ENCODE data around the gene SDK1.
"Not testable (repeated sequence)": the region's sequence is repeated elsewhere in the genome, so short reads cannot be mapped to it uniquely, and the experiment has no call there.

SDK1 gene

GRCh38 chr7:4220011-4220410 is 919.0 kb downstream of the SDK1 start:
- DNase-seq = no peak

GRCh38 chr7:4221043-4221442 is 920.0 kb downstream of the SDK1 start:
- DNase-seq = no peak

- DNase-seq = no peak
Measured at GRCh38 chr7:4222676-4223075, 921.6 kb downstream of the SDK1 start.

- peak; percentile 60 for DNase-seq
Measured at GRCh38 chr7:4225361-4225771, 924.3 kb downstream of the SDK1 start.

- DNase-seq = no peak
Measured at GRCh38 chr7:4225881-4226523, 925.0 kb downstream of the SDK1 start.

- no peak for DNase-seq
Measured at GRCh38 chr7:4226524-4226882, 925.5 kb downstream of the SDK1 start.

GRCh38 chr7:4227105-4228010 is 926.3 kb downstream of the SDK1 start:
- peak; percentile 80 for DNase-seq

GRCh38 chr7:4230352-4230751 is 929.3 kb downstream of the SDK1 start:
- no peak for DNase-seq

- DNase-seq = no peak
Measured at GRCh38 chr7:4233146-4233545, 932.1 kb downstream of the SDK1 start.

GRCh38 chr7:4233621-4234497 is 932.8 kb downstream of the SDK1 start:
- DNase-seq = no peak

GRCh38 chr7:4234498-4234855 is 933.4 kb downstream of the SDK1 start:
- no peak for DNase-seq

GRCh38 chr7:4234886-4235285 is 933.8 kb downstream of the SDK1 start:
- DNase-seq = no peak

GRCh38 chr7:4235596-4235995 is 934.5 kb downstream of the SDK1 start:
- DNase-seq = no peak

- no peak for DNase-seq
Measured at GRCh38 chr7:4236389-4236788, 935.3 kb downstream of the SDK1 start.

GRCh38 chr7:4236873-4237272 is 935.8 kb downstream of the SDK1 start:
- not testable (repeated sequence) for DNase-seq

GRCh38 chr7:4237296-4238235 is 936.5 kb downstream of the SDK1 start:
- DNase-seq = no peak

GRCh38 chr7:4238861-4239260 is 937.8 kb downstream of the SDK1 start:
- no peak for DNase-seq

GRCh38 chr7:4240042-4240441 is 939.0 kb downstream of the SDK1 start:
- DNase-seq = no peak

- DNase-seq = no peak
Measured at GRCh38 chr7:4240520-4241303, 939.7 kb downstream of the SDK1 start.

GRCh38 chr7:4241304-4241612 is 940.2 kb downstream of the SDK1 start:
- DNase-seq = no peak

- DNase-seq = no peak
Measured at GRCh38 chr7:4241791-4242190, 940.7 kb downstream of the SDK1 start.

- no peak for DNase-seq
Measured at GRCh38 chr7:4242706-4243105, 941.7 kb downstream of the SDK1 start.

All from retina (tissue), 1 donor.